Neural cell (in vitro differentiated cells): ENCODE data around the gene MYLK. TPM values are rescaled to one million over a fixed set of nuclear protein-coding genes. Genes with fewer than 3 reads are reported as not detected.

ENCODE experiments used
- H2AFZ ChIP-seq: fragments of 200-600, 300-800 bp; sonication (generic), shearing (Covaris generic); 2 replicates; pipeline ENCODE4 v1.6.0; 2014; ENCODE audit warnings: low read depth, mild to moderate bottlenecking, antibody characterized with exemption, low read length, moderate library complexity
- H3F3A ChIP-seq: fragments of 200-600 bp; shearing (Covaris generic); 2 replicates; pipeline ENCODE4 v1.6.1; 2016; ENCODE audit warnings: mild to moderate bottlenecking, moderate library complexity, mixed read lengths, antibody characterized with exemption, low read length; ENCODE audit not compliant: insufficient read depth, poor library complexity, severe bottlenecking
- H3K27ac ChIP-seq: fragments of 200-600, 300-800 bp; sonication (generic), shearing (Covaris generic); 2 replicates; pipeline ENCODE4 v1.5.1; 2014; ENCODE audit warnings: mild to moderate bottlenecking, low read length, moderate library complexity
- H3K27me3 ChIP-seq: fragments of 300-800, 200-600 bp; sonication (generic), shearing (Covaris generic); 2 replicates; pipeline ENCODE4 v1.6.0; 2014; ENCODE audit warnings: mild to moderate bottlenecking, low read depth, low read length, moderate library complexity; ENCODE audit not compliant: insufficient read depth
- H3K36me3 ChIP-seq: fragments of 300-800, 200-600 bp; sonication (generic), shearing (Covaris generic); 2 replicates; pipeline ENCODE4 v1.5.1; 2014; ENCODE audit warnings: mild to moderate bottlenecking, antibody characterized with exemption, low read length, moderate library complexity; ENCODE audit not compliant: insufficient read depth
- H3K4me2 ChIP-seq: fragments of 300-800, 200-600 bp; sonication (generic), shearing (Covaris generic); 2 replicates; pipeline ENCODE4 v1.6.0; 2014; ENCODE audit warnings: mild to moderate bottlenecking, low read length
- H3K4me3 ChIP-seq: fragments of 300-800, 200-600 bp; sonication (generic), shearing (Covaris generic); 2 replicates; pipeline ENCODE4 v1.5.1; 2014; ENCODE audit warnings: mild to moderate bottlenecking, low read length, moderate library complexity
- H3K79me2 ChIP-seq: fragments of 200-600 bp; shearing (Covaris generic); replicated peaks from 2 replicates; pipeline ENCODE4 v1.6.0; 2014; ENCODE audit warnings: mild to moderate bottlenecking, low read length, moderate library complexity; ENCODE audit not compliant: insufficient read depth
- H3K9ac ChIP-seq: fragments of 300-800, 200-600 bp; sonication (generic), shearing (Covaris generic); 2 replicates; pipeline ENCODE4 v1.6.1; 2016; ENCODE audit warnings: mild to moderate bottlenecking, low read length, mixed read lengths
- H3K9me2 ChIP-seq: fragments of 200-600 bp; shearing (Covaris generic); 2 replicates; pipeline ENCODE4 v1.6.1; 2016; ENCODE audit warnings: mild to moderate bottlenecking, low read length, mixed read lengths; ENCODE audit not compliant: insufficient read depth
- H3K9me3 ChIP-seq: fragments of 200-600, 300-800 bp; sonication (generic), shearing (Covaris generic); 2 replicates; pipeline ENCODE4 v1.6.1; 2016; ENCODE audit warnings: mild to moderate bottlenecking, mixed run types, low read length, moderate library complexity, mixed read lengths
- H4K20me1 ChIP-seq: fragments of 200-600 bp; shearing (Covaris generic); 2 replicates; pipeline ENCODE4 v1.6.1; 2016; ENCODE audit warnings: mild to moderate bottlenecking, mixed run types; ENCODE audit not compliant: insufficient read depth
- CTCF ChIP-seq: fragments of 450-650 bp; IDR thresholded peaks from 2 replicates; pipeline ENCODE4 v1.5.1; 2014; ENCODE audit warnings: antibody characterized with exemption, mild to moderate bottlenecking, moderate library complexity; ENCODE audit not compliant: poor library complexity, severe bottlenecking
- EP300 ChIP-seq: fragments of 450-650 bp; conservative IDR thresholded peaks from 2 replicates; pipeline ENCODE4 v1.6.1; 2014; ENCODE audit warnings: antibody characterized with exemption, mild to moderate bottlenecking, moderate library complexity; ENCODE audit not compliant: poor library complexity, severe bottlenecking
- EZH2 ChIP-seq: fragments of 200-600, 300-800 bp; shearing (Covaris generic), sonication (generic); IDR thresholded peaks from 2 replicates; pipeline ENCODE4 v1.6.1; 2014; ENCODE audit warnings: antibody characterized with exemption, low read length, borderline replicate concordance, mild to moderate bottlenecking; ENCODE audit not compliant: insufficient read depth, poor library complexity, severe bottlenecking
- MXI1 ChIP-seq: fragments of 450-650 bp; conservative IDR thresholded peaks from 2 replicates; pipeline ENCODE4 v1.6.1; 2014; ENCODE audit warnings: antibody characterized with exemption, mild to moderate bottlenecking; ENCODE audit not compliant: poor library complexity, severe bottlenecking
- POLR2AphosphoS5 ChIP-seq: IDR thresholded peaks from 2 replicates; pipeline ENCODE4 v1.6.1; 2012
- RAD21 ChIP-seq: fragments of 450-650 bp; conservative IDR thresholded peaks from 2 replicates; pipeline ENCODE4 v1.6.1; 2014; ENCODE audit warnings: antibody characterized with exemption, mild to moderate bottlenecking, moderate library complexity
- REST ChIP-seq: IDR thresholded peaks from 2 replicates; pipeline ENCODE4 v1.6.1; 2012; ENCODE audit warnings: borderline replicate concordance
- SMC3 ChIP-seq: fragments of 450-650 bp; conservative IDR thresholded peaks from 2 replicates; pipeline ENCODE4 v1.6.1; 2014; ENCODE audit warnings: antibody characterized with exemption, mild to moderate bottlenecking, moderate library complexity; ENCODE audit not compliant: poor library complexity
- TAF1 ChIP-seq: IDR thresholded peaks from 2 replicates; pipeline ENCODE4 v1.6.1; 2012; ENCODE audit warnings: low read depth
- polyA plus RNA-seq: library from polyadenylated mRNA; depleted of rRNA; stranded (reverse); fragments of >200 nt; gene quantifications from 2 replicates; pipeline ENCODE4 v1.2.3, GENCODE V29; 2014

Gene MYLK
- polyA plus RNA-seq, 1 donor from 2014 or later, result 0.43 TPM

- Histone ChIP-seq H2AFZ (no peak overlapping the region), H3K27ac (no peak overlapping the region), H3K9me2 (no peaks in the 10 kb centered on the region), H3K79me2 (no peaks in the 10 kb centered on the region), H3K4me2 (no peak overlapping the region), H3K9ac (no peak overlapping the region), H4K20me1 (no peaks in the 10 kb centered on the region), H3K36me3 (no peaks in the 10 kb centered on the region), H3K27me3 (no peaks in the 10 kb centered on the region), H3K9me3 (no peaks in the 10 kb centered on the region), H3F3A (no peaks in the 10 kb centered on the region), H3K4me3 (no peak overlapping the region)
- TF ChIP-seq MXI1 (no peak), REST (no peak), RAD21 (no peak), TAF1 (no peak), EZH2 (no peak)
Measured at GRCh38 chr3:123629747-123630047, 254.4 kb downstream of the MYLK start.

- Histone ChIP-seq H3K79me2 (no peaks in the 10 kb centered on the region), H3K9me2 (no peaks in the 10 kb centered on the region), H3K4me2 (no peak overlapping the region), H3K36me3 (no peaks in the 10 kb centered on the region), H3K27me3 (no peaks in the 10 kb centered on the region), H3F3A (no peaks in the 10 kb centered on the region), H3K9ac (no peak overlapping the region), H4K20me1 (no peaks in the 10 kb centered on the region), H3K9me3 (no peaks in the 10 kb centered on the region), H3K4me3 (no peak overlapping the region), H3K27ac (no peak overlapping the region), H2AFZ (no peak overlapping the region)
- no peak for TF ChIP-seq EZH2
- TF ChIP-seq POLR2AphosphoS5, result no peak
- TF ChIP-seq TAF1, result no peak
- TF ChIP-seq CTCF, result no peak
- TF ChIP-seq MXI1, result no peak
- no peak for TF ChIP-seq EP300
- TF ChIP-seq REST, result no peak
- TF ChIP-seq RAD21, result no peak
- no peak for TF ChIP-seq SMC3
Measured at GRCh38 chr3:123628996-123629746, 255.0 kb downstream of the MYLK start.
